ENCODE results near the gene PEX11B.

DNA sequence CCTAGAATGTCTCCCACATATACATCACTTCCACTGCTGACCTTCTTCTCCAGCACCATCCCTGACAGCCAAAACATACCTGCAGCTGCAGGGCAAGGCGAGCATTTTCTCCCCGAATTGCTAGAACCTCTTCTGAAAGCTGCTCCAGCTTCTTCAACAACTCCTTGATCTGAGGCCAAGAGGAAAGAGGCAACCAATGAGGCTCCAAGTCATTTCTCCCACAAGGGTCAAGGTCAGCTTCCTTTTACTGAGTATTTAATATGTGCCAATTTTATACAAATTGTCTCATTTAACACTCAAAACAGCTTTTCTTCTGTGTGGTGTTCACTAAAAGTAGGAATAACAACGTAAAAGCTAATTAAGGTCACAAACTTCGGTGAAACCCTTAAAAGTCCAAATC is 50.3 kb downstream of the PEX11B start:
- TF ChIP-seq, protein P1, sequence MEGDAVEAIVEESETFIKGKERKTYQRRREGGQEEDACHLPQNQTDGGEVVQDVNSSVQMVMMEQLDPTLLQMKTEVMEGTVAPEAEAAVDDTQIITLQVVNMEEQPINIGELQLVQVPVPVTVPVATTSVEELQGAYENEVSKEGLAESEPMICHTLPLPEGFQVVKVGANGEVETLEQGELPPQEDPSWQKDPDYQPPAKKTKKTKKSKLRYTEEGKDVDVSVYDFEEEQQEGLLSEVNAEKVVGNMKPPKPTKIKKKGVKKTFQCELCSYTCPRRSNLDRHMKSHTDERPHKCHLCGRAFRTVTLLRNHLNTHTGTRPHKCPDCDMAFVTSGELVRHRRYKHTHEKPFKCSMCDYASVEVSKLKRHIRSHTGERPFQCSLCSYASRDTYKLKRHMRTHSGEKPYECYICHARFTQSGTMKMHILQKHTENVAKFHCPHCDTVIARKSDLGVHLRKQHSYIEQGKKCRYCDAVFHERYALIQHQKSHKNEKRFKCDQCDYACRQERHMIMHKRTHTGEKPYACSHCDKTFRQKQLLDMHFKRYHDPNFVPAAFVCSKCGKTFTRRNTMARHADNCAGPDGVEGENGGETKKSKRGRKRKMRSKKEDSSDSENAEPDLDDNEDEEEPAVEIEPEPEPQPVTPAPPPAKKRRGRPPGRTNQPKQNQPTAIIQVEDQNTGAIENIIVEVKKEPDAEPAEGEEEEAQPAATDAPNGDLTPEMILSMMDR (conservative IDR thresholded peaks at IDR 0.05; ENCODE audit: low read depth in 2 of 2): no peak
- TF ChIP-seq POLR2AphosphoS5 (IDR thresholded peaks at IDR 0.05; ENCODE audit: low read depth): no peak
- TF ChIP-seq EZH2 (IDR thresholded peaks at IDR 0.05; ENCODE audit: low read depth, unreplicated experiment): no peak
- TF ChIP-seq CREB1 (CRISPR knock-in tag; IDR thresholded peaks at IDR 0.05; ENCODE audit: low read depth): no peak
- no peak for TF ChIP-seq EZH2phosphoT487 (IDR thresholded peaks at IDR 0.05; ENCODE audit: unreplicated experiment)
- TF ChIP-seq, protein P2, sequence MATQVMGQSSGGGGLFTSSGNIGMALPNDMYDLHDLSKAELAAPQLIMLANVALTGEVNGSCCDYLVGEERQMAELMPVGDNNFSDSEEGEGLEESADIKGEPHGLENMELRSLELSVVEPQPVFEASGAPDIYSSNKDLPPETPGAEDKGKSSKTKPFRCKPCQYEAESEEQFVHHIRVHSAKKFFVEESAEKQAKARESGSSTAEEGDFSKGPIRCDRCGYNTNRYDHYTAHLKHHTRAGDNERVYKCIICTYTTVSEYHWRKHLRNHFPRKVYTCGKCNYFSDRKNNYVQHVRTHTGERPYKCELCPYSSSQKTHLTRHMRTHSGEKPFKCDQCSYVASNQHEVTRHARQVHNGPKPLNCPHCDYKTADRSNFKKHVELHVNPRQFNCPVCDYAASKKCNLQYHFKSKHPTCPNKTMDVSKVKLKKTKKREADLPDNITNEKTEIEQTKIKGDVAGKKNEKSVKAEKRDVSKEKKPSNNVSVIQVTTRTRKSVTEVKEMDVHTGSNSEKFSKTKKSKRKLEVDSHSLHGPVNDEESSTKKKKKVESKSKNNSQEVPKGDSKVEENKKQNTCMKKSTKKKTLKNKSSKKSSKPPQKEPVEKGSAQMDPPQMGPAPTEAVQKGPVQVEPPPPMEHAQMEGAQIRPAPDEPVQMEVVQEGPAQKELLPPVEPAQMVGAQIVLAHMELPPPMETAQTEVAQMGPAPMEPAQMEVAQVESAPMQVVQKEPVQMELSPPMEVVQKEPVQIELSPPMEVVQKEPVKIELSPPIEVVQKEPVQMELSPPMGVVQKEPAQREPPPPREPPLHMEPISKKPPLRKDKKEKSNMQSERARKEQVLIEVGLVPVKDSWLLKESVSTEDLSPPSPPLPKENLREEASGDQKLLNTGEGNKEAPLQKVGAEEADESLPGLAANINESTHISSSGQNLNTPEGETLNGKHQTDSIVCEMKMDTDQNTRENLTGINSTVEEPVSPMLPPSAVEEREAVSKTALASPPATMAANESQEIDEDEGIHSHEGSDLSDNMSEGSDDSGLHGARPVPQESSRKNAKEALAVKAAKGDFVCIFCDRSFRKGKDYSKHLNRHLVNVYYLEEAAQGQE (IDR thresholded peaks at IDR 0.05; ENCODE audit: unreplicated experiment): no peak
- TF ChIP-seq ZNF114 (CRISPR knock-in tag; IDR thresholded peaks at IDR 0.05): no peak
